GM23248 (cell line): ENCODE measurements around the gene BEST3.

Source experiments
- EZH2 ChIP-seq: fragments of 200-600 bp; sonication (generic); IDR thresholded peaks from 2 replicates; pipeline ENCODE4 v1.6.1; 2018; ENCODE audit warnings: antibody characterized with exemption, mild to moderate bottlenecking; ENCODE audit not compliant: insufficient read depth, poor library complexity, severe bottlenecking
- EZH2phosphoT487 ChIP-seq: fragments of 200-600 bp; sonication (generic); IDR thresholded peaks from 2 replicates; pipeline ENCODE4 v1.6.1; 2018; ENCODE audit warnings: antibody characterized with exemption, moderate library complexity, mild to moderate bottlenecking, low read depth; ENCODE audit not compliant: insufficient read depth

DNA sequence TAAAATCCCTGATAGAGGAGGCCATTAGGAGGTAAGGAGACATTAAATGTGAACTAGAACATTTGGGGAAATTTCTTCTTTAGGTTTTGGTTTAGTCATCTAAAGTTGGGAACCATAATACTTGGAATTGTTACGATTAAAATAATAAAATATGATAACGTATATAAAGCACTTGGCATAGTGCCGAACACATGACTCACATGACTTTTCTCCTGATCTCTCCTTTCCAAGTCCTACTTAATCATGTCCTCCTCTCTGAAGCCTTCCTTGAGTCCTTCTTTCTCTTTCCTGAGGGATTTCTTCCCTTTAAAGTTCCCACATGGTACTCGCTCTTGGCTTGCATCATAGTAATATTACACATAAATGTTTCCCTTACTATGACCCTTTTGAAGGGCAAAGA is 20.0 kb downstream of the BEST3 start:
- no peak for TF ChIP-seq EZH2
- TF ChIP-seq EZH2phosphoT487 = no peak
